ENCODE measurements around the gene CPB2.

Gene CPB2

GRCh38 chr13:46104868-46105267, at the start of gene CPB2:
CPB2 (minus strand) TSS chr13:46105033; CDS start chr13:46105009, 24 bp downstream.
- DNase-seq = no peak

- DNase-seq = no peak
Measured at GRCh38 chr13:46154136-46154801, 49.4 kb upstream of the CPB2 start.

GRCh38 chr13:46152627-46153328, 47.9 kb upstream of the CPB2 start:
- DNase-seq = no peak

- DNase-seq = no peak
Measured at GRCh38 chr13:46150134-46150693, 45.4 kb upstream of the CPB2 start.

- DNase-seq = no peak
Measured at GRCh38 chr13:46149272-46150133, 44.7 kb upstream of the CPB2 start.

- DNase-seq = no peak
Measured at GRCh38 chr13:46146898-46147297, 42.1 kb upstream of the CPB2 start.

GRCh38 chr13:46145950-46146349, 41.1 kb upstream of the CPB2 start:
- DNase-seq = no peak

- no peak for DNase-seq
Measured at GRCh38 chr13:46145135-46145534, 40.3 kb upstream of the CPB2 start.

- no peak for DNase-seq
Measured at GRCh38 chr13:46143184-46143701, 38.4 kb upstream of the CPB2 start.

- no peak for DNase-seq
Measured at GRCh38 chr13:46142776-46143175, 37.9 kb upstream of the CPB2 start.

GRCh38 chr13:46140044-46140443, 35.2 kb upstream of the CPB2 start:
- no peak for DNase-seq

GRCh38 chr13:46137627-46138317, 32.9 kb upstream of the CPB2 start:
- DNase-seq = no peak

GRCh38 chr13:46136688-46137087, 31.9 kb upstream of the CPB2 start:
- DNase-seq = no peak

GRCh38 chr13:46134961-46135522, 30.2 kb upstream of the CPB2 start:
- DNase-seq = no peak

- no peak for DNase-seq
Measured at GRCh38 chr13:46134494-46134893, 29.7 kb upstream of the CPB2 start.

GRCh38 chr13:46132109-46132508, 27.3 kb upstream of the CPB2 start:
- no peak for DNase-seq

GRCh38 chr13:46131705-46132104, 26.9 kb upstream of the CPB2 start:
- no peak for DNase-seq

GRCh38 chr13:46129955-46130618, 25.3 kb upstream of the CPB2 start:
- DNase-seq = no peak

- no peak for DNase-seq
Measured at GRCh38 chr13:46129124-46129523, 24.3 kb upstream of the CPB2 start.

- DNase-seq = no peak
Measured at GRCh38 chr13:46127358-46128023, 22.7 kb upstream of the CPB2 start.

All from activated CD4-positive, alpha-beta T cell treated with anti-CD3 and anti-CD28 coated beads, Interleukin-2, amount 50 U/mL, for 1 hour (primary cell).